CD4-positive, CD25-positive, alpha-beta regulatory T cell (primary cell): ENCODE measurements around the gene B4GALNT3. TPM values are rescaled to one million over a fixed set of nuclear protein-coding genes. Genes with fewer than 3 reads are reported as not detected.
"Not testable (repeated sequence)": the region's sequence is repeated elsewhere in the genome, so short reads cannot be mapped to it uniquely, and the experiment has no call there.

Experiments
- ATAC-seq, 2 donors: fragments of 150-1000 bp; cut with Tn5 transposase; one replicate each; pipeline ENCODE4 v1.10.0; 2021; ENCODE audit warnings: low read depth in 2 of 2, moderate number of reproducible peaks in 2 of 2, moderate library complexity in 1 of 2
- DNase-seq, 3 donors: peaks; one replicate each; pipeline versions ENCODE4 v3.0.0 to v3.0.0-alpha.2; 2012 to 2022; ENCODE audit warnings: mixed read lengths in 1 of 3
- H3K27ac ChIP-seq: one replicate; pipeline ENCODE4 v1.7.0; 2013; ENCODE audit warnings: mild to moderate bottlenecking, low read length; ENCODE audit not compliant: insufficient read depth, poor library complexity, severe bottlenecking
- H3K27me3 ChIP-seq: one replicate; pipeline ENCODE4 v1.7.0; 2013; ENCODE audit warnings: low read length; ENCODE audit not compliant: control insufficient read depth, insufficient read depth
- H3K36me3 ChIP-seq: one replicate; pipeline ENCODE4 v1.7.0; 2013; ENCODE audit warnings: mild to moderate bottlenecking, low read length, moderate library complexity; ENCODE audit not compliant: control insufficient read depth, insufficient read depth
- H3K4me1 ChIP-seq: 2 replicates; pipeline ENCODE4 v1.7.0; 2013; ENCODE audit warnings: mild to moderate bottlenecking, low read length; ENCODE audit not compliant: insufficient read depth, control insufficient read depth, poor library complexity, severe bottlenecking
- H3K4me3 ChIP-seq: one replicate; pipeline ENCODE4 v1.7.0; 2013; ENCODE audit warnings: low read depth, mild to moderate bottlenecking, low read length, moderate library complexity
- H3K9me3 ChIP-seq, 2 experiments: 1 replicate in 1 of 2; 2 replicates in 1 of 2; pipeline ENCODE4 v1.7.0; 2013; ENCODE audit warnings: low read length in 2 of 2, mild to moderate bottlenecking in 1 of 2, moderate library complexity in 1 of 2; ENCODE audit not compliant: control insufficient read depth in 2 of 2
- H3K27ac Mint-ChIP-seq, 3 donors: one replicate each; pipeline ENCODE4 v1.8.0; 2020 to 2022; ENCODE audit warnings: mild to moderate bottlenecking in 3 of 3, mixed read lengths in 3 of 3, moderate library complexity in 2 of 3
- H3K27me3 Mint-ChIP-seq: one replicate; pipeline ENCODE4 v1.8.0; 2022; ENCODE audit warnings: mild to moderate bottlenecking, mixed read lengths
- H3K36me3 Mint-ChIP-seq: one replicate; pipeline ENCODE4 v1.8.0; 2020; ENCODE audit warnings: mixed read lengths
- H3K4me1 Mint-ChIP-seq, 4 donors: one replicate each; pipeline ENCODE4 v1.8.0; 2020 to 2022; ENCODE audit warnings: mixed read lengths in 4 of 4, mild to moderate bottlenecking in 1 of 4
- H3K4me3 Mint-ChIP-seq, 4 donors: one replicate each; pipeline ENCODE4 v1.8.0; 2020 to 2022; ENCODE audit warnings: mild to moderate bottlenecking in 4 of 4, mixed read lengths in 4 of 4, moderate library complexity in 3 of 4
- H3K9me3 Mint-ChIP-seq, 7 donors: one replicate each; pipeline ENCODE4 v1.8.0; 2020 to 2022; ENCODE audit warnings: mixed read lengths in 7 of 7, mild to moderate bottlenecking in 3 of 7, moderate library complexity in 2 of 7
- polyA plus RNA-seq, 4 donors: library from polyadenylated mRNA; unstranded; fragments of 300-500 nt; fragmentation: Illumina TruSeq; gene quantifications; one replicate each; pipeline ENCODE4 v1.2.3, GENCODE V29; 2021
- total RNA-seq: library from RNA; stranded (reverse); gene quantifications from one replicate; pipeline ENCODE4 v1.2.3, GENCODE V29; 2022

Gene B4GALNT3
- 0.39 TPM for total RNA-seq
- 1 to 10 TPM in 3 of 4 donors, under 1 TPM in 1; 0.06 to 2.1 (median 1.4) TPM for polyA plus RNA-seq

- no peaks in the 10 kb centered on the region for H3K9me3 Mint-ChIP-seq
- peak within 1 kb of the TSS in 2 of 3 donors; percentile 57 to 61 for H3K27ac Mint-ChIP-seq
- no peaks in the 10 kb centered on the region for H3K36me3 Mint-ChIP-seq
- peak within 1 kb of the TSS; percentile 77 to 91 (median 82) for H3K4me3 Mint-ChIP-seq
- peaks cover 16% of the 10 kb centered on the region for H3K27me3 ChIP-seq
- H3K4me1 Mint-ChIP-seq = peaks cover under 1 to 21% (median 11%) of the 10 kb centered on the region in 4 donors
- no peaks in the 10 kb centered on the region for H3K36me3 ChIP-seq
- H3K9me3 ChIP-seq = no peaks in the 10 kb centered on the region
- no peak within 1 kb of the TSS for H3K27ac ChIP-seq
- DNase-seq = peak; percentile 20 to 50 (median 22)
- H3K4me1 ChIP-seq = peaks cover 17% of the 10 kb centered on the region
- peak; percentile 52 to 54 for ATAC-seq
- peak within 1 kb of the TSS; percentile 53 for H3K4me3 ChIP-seq
- H3K27me3 Mint-ChIP-seq = peaks cover 62% of the 10 kb centered on the region
These were observed at the start of gene B4GALNT3 for GRCh38 chr12:459430-460258. TSS of gene B4GALNT3 (plus strand) at chr12:459939. CDS start at chr12:460377, 438 bp downstream.

DNA sequence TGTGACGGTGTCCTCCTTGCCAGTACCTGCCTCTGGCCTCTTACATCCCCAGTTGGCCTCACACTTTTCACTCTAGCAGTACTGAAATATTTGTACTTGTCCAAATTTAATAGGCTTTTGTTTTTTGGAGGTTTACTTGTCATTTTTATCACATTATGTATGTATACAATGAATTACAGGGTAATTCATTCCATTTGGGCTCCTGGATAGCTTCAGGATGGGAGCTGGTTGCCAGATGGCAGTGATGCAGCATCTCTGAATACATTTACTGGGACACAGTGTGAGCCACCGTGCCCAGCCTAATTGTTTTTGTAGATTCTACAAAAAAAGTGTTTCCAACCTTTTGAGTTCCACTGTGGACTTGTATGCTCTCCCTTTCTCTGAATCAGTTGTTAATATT is 44.9 kb upstream of the B4GALNT3 start:
- Mint-ChIP-seq H3K27me3 (no peaks in the 10 kb centered on the region), H3K36me3 (peaks cover 36% of the 10 kb centered on the region), H3K27ac (peak overlapping the region in 1 of 3 donors; percentile 66), H3K4me3 (no peak overlapping the region), H3K9me3 (no peaks in the 10 kb centered on the region), H3K4me1 (peaks cover 0 to 8% (median 3%) of the 10 kb centered on the region in 4 donors)
- H3K4me1 ChIP-seq = no peaks in the 10 kb centered on the region
- no peak overlapping the region for H3K27ac ChIP-seq
- DNase-seq (no peak), ATAC-seq (no peak)
- H3K36me3 ChIP-seq = peaks cover 38% of the 10 kb centered on the region
- H3K9me3 ChIP-seq = no peaks in the 10 kb centered on the region
- H3K4me3 ChIP-seq = no peak overlapping the region
- no peaks in the 10 kb centered on the region for H3K27me3 ChIP-seq

DNA sequence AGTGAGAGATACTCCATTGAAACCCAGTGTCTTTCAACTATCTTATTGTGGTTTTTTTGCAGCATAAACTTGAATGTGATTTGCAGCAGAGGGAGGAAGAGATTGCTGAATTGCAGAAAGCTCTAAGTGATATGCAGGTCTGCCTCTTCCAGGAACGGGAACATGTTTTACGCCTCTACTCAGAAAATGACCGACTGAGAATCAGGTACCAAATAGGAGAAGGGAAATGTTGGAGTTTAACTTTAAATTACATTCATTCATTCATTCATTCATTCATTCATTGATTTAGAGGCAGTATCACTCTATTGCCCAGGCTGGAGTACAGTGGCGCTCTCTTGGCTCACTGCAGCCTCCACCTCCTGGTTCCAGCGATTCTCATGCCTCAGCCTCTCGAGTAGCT is 41.3 kb upstream of the B4GALNT3 start:
- no peak overlapping the region for H3K4me3 Mint-ChIP-seq
- H3K9me3 Mint-ChIP-seq = no peaks in the 10 kb centered on the region
- H3K4me1 Mint-ChIP-seq = peaks cover 0 to 8% (median 1%) of the 10 kb centered on the region in 4 donors
- DNase-seq (no peak), ATAC-seq (no peak)
- H3K36me3 Mint-ChIP-seq = peaks cover 34% of the 10 kb centered on the region
- Histone ChIP-seq H3K36me3 (peaks cover 27% of the 10 kb centered on the region), H3K4me3 (no peak overlapping the region), H3K4me1 (no peaks in the 10 kb centered on the region), H3K27ac (no peak overlapping the region), H3K27me3 (no peaks in the 10 kb centered on the region), H3K9me3 (no peaks in the 10 kb centered on the region)
- H3K27me3 Mint-ChIP-seq = no peaks in the 10 kb centered on the region
- H3K27ac Mint-ChIP-seq = no peak overlapping the region

DNA sequence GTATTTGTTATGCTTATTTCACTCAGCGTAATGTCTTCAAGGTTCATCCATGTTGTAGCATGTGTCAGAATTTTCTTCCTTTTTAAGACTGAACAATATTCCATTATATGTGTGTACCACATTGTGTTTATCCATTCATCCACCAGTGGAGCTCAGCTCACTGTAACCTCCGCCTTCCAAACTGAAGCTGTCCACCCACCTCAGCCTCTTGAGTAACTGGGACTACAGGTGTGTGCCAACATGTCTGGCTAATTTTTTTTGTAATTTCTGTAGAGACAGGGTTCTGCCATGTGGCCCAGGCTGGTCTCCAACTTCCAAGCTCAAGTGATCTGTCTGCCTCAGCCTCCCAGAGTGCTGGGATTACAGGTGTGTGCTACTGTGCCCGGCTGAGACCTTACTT is 37.2 kb upstream of the B4GALNT3 start:
- ATAC-seq = no peak
- H3K9me3 Mint-ChIP-seq = no peaks in the 10 kb centered on the region

GRCh38 chr12:435737-436136 is 24.0 kb upstream of the B4GALNT3 start:
- H3K27ac Mint-ChIP-seq = not testable (repeated sequence)
- H3K36me3 Mint-ChIP-seq = peaks cover 49% of the 10 kb centered on the region

More for the DNA sequence above, 37.2 kb upstream of the B4GALNT3 start:
- Mint-ChIP-seq H3K27me3 (no peaks in the 10 kb centered on the region), H3K27ac (peak overlapping the region in 1 of 3 donors; percentile 32), H3K4me1 (no peaks in the 10 kb centered on the region), H3K36me3 (peaks cover 26% of the 10 kb centered on the region), H3K4me3 (no peak overlapping the region)
- Histone ChIP-seq H3K36me3 (peaks cover 14% of the 10 kb centered on the region), H3K27ac (no peak overlapping the region), H3K4me1 (no peaks in the 10 kb centered on the region), H3K4me3 (no peak overlapping the region), H3K9me3 (no peaks in the 10 kb centered on the region), H3K27me3 (no peaks in the 10 kb centered on the region)
- DNase-seq = no peak

DNA sequence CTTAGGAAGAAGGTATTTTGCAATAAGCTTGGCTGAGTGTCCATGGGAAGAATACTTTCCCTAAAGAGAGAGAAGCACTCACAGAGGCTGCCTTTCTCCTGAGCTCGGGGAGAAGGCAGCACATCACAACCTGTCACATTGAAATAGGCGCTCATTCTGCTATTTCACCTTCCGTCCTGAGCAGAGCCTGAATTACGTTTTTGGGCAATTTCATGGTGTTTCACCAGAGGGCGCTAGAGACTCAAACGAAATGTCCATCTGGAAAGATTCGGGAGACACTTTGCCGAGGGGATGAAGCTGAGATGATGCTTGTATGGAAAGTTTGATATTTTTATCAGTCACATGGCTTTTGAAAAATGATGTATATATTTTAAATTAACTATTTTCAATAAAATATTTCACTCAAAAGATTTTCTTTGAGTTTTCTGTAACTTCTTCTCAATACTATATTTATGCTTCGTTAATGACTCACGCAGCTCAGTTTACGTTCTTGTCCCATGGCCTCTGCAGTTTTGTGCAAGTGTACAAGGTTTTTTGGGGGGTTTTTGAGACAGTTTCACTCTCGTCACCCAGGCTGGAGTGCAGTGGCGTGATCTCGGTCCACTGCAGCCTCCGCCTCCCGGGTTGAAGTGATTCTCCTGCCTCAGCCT is 17.4 kb upstream of the B4GALNT3 start:
- Histone ChIP-seq H3K4me3 (no peak overlapping the region), H3K27me3 (no peaks in the 10 kb centered on the region), H3K27ac (no peak overlapping the region), H3K4me1 (no peaks in the 10 kb centered on the region), H3K36me3 (peaks cover 2% of the 10 kb centered on the region), H3K9me3 (no peaks in the 10 kb centered on the region)
- peak; percentile 13 to 39 (median 26) for DNase-seq
- Mint-ChIP-seq H3K27me3 (no peaks in the 10 kb centered on the region), H3K4me3 (no peak overlapping the region), H3K27ac (no peak overlapping the region), H3K9me3 (no peaks in the 10 kb centered on the region), H3K36me3 (peaks cover 15% of the 10 kb centered on the region), H3K4me1 (peaks cover 0 to 5% (median 0%) of the 10 kb centered on the region in 4 donors)
- ATAC-seq = peak in 1 of 2 donors; percentile 37

More at GRCh38 chr12:435737-436136, 24.0 kb upstream of the B4GALNT3 start:
- not testable (repeated sequence) for H3K27me3 ChIP-seq, H3K27me3 Mint-ChIP-seq, ATAC-seq, H3K4me1 Mint-ChIP-seq, DNase-seq, H3K9me3 ChIP-seq, H3K4me3 Mint-ChIP-seq, H3K27ac ChIP-seq, H3K4me3 ChIP-seq, H3K9me3 Mint-ChIP-seq, H3K4me1 ChIP-seq
- H3K36me3 ChIP-seq = peaks cover 38% of the 10 kb centered on the region

DNA sequence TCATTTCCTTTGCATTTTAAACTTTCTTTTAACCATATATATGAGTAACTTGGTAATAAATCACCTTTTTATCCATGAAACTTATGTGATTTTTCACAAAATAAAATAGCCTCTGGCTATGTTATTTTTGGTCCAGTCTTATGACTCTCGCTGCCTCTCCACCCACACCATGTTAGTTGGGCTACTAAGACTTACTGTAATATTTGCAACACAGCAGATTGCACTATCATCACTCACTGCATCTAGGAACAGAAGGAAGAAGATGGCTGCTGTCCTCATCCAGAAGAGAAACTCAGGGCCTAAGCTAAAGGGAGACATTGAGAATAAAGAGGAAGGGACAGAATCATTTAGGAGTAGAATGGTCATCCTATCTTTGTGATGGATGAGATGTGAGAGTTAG is 12.6 kb upstream of the B4GALNT3 start:
- ATAC-seq (no peak), DNase-seq (no peak)
- Histone ChIP-seq H3K36me3 (no peaks in the 10 kb centered on the region), H3K4me3 (no peak overlapping the region), H3K4me1 (no peaks in the 10 kb centered on the region), H3K9me3 (no peaks in the 10 kb centered on the region), H3K27ac (no peak overlapping the region), H3K27me3 (peaks cover 15% of the 10 kb centered on the region)
- Mint-ChIP-seq H3K4me3 (no peak overlapping the region), H3K9me3 (no peaks in the 10 kb centered on the region), H3K36me3 (no peaks in the 10 kb centered on the region), H3K27me3 (no peaks in the 10 kb centered on the region), H3K27ac (no peak overlapping the region), H3K4me1 (peaks cover 0 to 1% (median 0%) of the 10 kb centered on the region in 4 donors)
